ENCODE results near the gene OPALIN.

OPALIN gene

DNA sequence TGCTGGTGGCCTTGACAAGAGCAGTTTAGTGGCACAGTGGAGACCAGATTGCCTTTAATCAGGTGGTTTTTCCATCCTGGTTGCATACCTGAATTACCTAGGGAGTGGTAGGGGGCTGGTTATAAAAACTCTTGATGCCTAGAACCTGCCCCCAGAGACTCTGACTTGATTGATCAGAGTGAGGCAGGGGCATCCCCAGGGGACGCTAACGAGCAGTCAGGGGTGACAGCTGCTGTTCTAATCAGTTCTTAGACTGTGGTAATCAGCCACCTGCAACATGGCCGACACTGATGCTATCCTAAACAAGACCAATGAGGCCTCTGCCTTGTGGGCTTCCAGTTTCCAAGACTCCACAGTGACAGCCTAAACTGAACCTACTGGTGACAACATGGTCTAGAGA is 2.0 kb upstream of the OPALIN start:
- H3K4me3 Mint-ChIP-seq, result no peak overlapping the region
- H3K9me3 Mint-ChIP-seq, result no peaks in the 10 kb centered on the region
- no peak overlapping the region for H3K27ac Mint-ChIP-seq
- no peaks in the 10 kb centered on the region for H3K4me1 Mint-ChIP-seq (ENCODE audit: low read depth)
- H3K27me3 Mint-ChIP-seq (ENCODE audit: low read depth), result peaks cover 10% of the 10 kb centered on the region
- no peaks in the 10 kb centered on the region for H3K36me3 Mint-ChIP-seq (ENCODE audit: low read depth)

GRCh38 chr10:96360331-96360730 is 1.5 kb upstream of the OPALIN start:
- H3K4me1 Mint-ChIP-seq (ENCODE audit: low read depth), result no peaks in the 10 kb centered on the region
- no peak overlapping the region for H3K27ac Mint-ChIP-seq
- H3K4me3 Mint-ChIP-seq, result no peak overlapping the region
- no peaks in the 10 kb centered on the region for H3K9me3 Mint-ChIP-seq
- peaks cover 10% of the 10 kb centered on the region for H3K27me3 Mint-ChIP-seq (ENCODE audit: low read depth)
- H3K36me3 Mint-ChIP-seq (ENCODE audit: low read depth), result no peaks in the 10 kb centered on the region

- H3K27ac Mint-ChIP-seq, result no peak overlapping the region
- no peaks in the 10 kb centered on the region for H3K9me3 Mint-ChIP-seq
- no peak overlapping the region for H3K4me3 Mint-ChIP-seq
- H3K27me3 Mint-ChIP-seq (ENCODE audit: low read depth), result peaks cover 10% of the 10 kb centered on the region
- no peaks in the 10 kb centered on the region for H3K4me1 Mint-ChIP-seq (ENCODE audit: low read depth)
- no peaks in the 10 kb centered on the region for H3K36me3 Mint-ChIP-seq (ENCODE audit: low read depth)
These were observed 814 bp upstream of the OPALIN start for GRCh38 chr10:96359616-96360015.

- no peak overlapping the region for H3K4me3 Mint-ChIP-seq
- H3K36me3 Mint-ChIP-seq (ENCODE audit: low read depth), result no peaks in the 10 kb centered on the region
- H3K4me1 Mint-ChIP-seq (ENCODE audit: low read depth), result no peaks in the 10 kb centered on the region
- H3K9me3 Mint-ChIP-seq, result no peaks in the 10 kb centered on the region
- peaks cover 18% of the 10 kb centered on the region for H3K27me3 Mint-ChIP-seq (ENCODE audit: low read depth)
- H3K27ac Mint-ChIP-seq, result no peak overlapping the region
These were observed 1.7 kb downstream of the OPALIN start for GRCh38 chr10:96357038-96357620.

DNA sequence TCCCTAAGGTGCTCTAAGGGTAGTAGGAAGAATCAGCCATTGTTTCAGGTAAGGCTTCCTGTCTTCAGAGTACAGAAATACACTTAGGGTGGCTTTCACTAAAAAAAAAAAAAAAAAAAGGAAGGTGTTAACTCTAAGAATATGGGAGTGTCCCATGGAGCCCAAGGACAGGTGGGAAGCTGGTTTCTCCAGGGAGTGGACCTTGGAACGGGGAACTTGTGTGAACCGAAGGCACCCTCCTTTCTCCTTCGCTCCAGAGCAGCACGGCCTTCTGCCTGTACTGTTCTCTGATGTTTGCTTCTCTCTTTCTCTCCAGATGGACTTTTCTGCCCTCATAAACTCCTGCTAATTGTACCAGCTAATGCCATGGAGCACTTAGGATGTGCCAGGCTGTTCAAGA is 6.2 kb downstream of the OPALIN start:
- H3K27ac Mint-ChIP-seq, result no peak overlapping the region
- no peak overlapping the region for H3K4me3 Mint-ChIP-seq
- H3K9me3 Mint-ChIP-seq, result no peaks in the 10 kb centered on the region
- H3K36me3 Mint-ChIP-seq (ENCODE audit: low read depth), result no peaks in the 10 kb centered on the region
- peaks cover 24% of the 10 kb centered on the region for H3K27me3 Mint-ChIP-seq (ENCODE audit: low read depth)
- H3K4me1 Mint-ChIP-seq (ENCODE audit: low read depth), result no peaks in the 10 kb centered on the region

DNA sequence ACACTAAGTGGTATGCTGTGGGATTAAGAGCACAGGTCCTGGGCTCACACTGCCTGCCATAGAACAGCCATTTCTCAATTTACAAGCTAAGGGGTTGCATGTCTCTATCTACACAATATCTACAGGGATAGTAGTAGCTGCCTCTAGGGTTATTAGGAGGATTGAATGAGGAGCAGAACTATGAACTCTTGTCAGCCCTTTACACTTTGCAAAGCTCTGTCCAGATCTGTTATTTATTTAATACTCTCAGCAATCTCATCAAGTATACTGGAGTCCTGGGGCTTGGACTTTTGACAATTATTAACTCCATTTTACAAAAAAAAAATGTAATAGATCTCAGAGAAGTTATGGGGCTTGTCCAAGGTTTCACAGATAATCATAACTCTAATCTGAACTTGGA is 6.8 kb downstream of the OPALIN start:
- Mint-ChIP-seq H3K27me3 (ENCODE audit: low read depth) (peaks cover 24% of the 10 kb centered on the region), H3K27ac (no peak overlapping the region), H3K4me3 (no peak overlapping the region), H3K36me3 (ENCODE audit: low read depth) (no peaks in the 10 kb centered on the region), H3K4me1 (ENCODE audit: low read depth) (no peaks in the 10 kb centered on the region), H3K9me3 (no peaks in the 10 kb centered on the region)

DNA sequence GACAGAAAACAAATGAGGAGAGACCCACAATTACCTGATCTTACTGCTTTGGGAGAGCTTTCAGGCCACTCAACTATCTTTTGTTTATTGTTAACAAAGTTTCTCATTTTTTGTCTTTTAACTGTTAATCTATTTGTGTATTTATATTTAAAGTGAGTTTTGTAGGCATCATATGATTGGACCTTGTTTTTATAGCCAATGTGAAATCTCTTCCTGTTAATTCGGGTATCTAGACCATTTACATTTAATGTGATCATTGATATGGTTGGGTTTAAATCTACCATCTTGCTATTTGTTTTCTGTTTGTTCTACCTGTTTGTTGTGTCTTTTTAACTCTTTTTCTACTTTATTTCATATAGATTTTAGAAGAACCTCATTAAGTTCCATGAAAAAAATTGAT is 12.5 kb downstream of the OPALIN start:
- Mint-ChIP-seq H3K27me3 (ENCODE audit: low read depth) (peaks cover 10% of the 10 kb centered on the region), H3K9me3 (peaks cover 12% of the 10 kb centered on the region), H3K27ac (no peak overlapping the region)

GRCh38 chr10:96345222-96345621 is 13.6 kb downstream of the OPALIN start:
- Mint-ChIP-seq H3K27ac (no peak overlapping the region), H3K4me1 (ENCODE audit: low read depth) (no peaks in the 10 kb centered on the region), H3K9me3 (peaks cover 12% of the 10 kb centered on the region), H3K36me3 (ENCODE audit: low read depth) (no peaks in the 10 kb centered on the region), H3K4me3 (no peak overlapping the region), H3K27me3 (ENCODE audit: low read depth) (peaks cover 5% of the 10 kb centered on the region)

More for the DNA sequence above, 12.5 kb downstream of the OPALIN start:
- no peaks in the 10 kb centered on the region for H3K4me1 Mint-ChIP-seq (ENCODE audit: low read depth)
- H3K36me3 Mint-ChIP-seq (ENCODE audit: low read depth), result no peaks in the 10 kb centered on the region
- no peak overlapping the region for H3K4me3 Mint-ChIP-seq

GRCh38 chr10:96344178-96344577 is 14.6 kb downstream of the OPALIN start:
- Mint-ChIP-seq H3K4me3 (no peak overlapping the region), H3K9me3 (peaks cover 12% of the 10 kb centered on the region), H3K4me1 (ENCODE audit: low read depth) (no peaks in the 10 kb centered on the region), H3K27ac (no peak overlapping the region), H3K27me3 (ENCODE audit: low read depth) (peaks cover 5% of the 10 kb centered on the region), H3K36me3 (ENCODE audit: low read depth) (no peaks in the 10 kb centered on the region)

DNA sequence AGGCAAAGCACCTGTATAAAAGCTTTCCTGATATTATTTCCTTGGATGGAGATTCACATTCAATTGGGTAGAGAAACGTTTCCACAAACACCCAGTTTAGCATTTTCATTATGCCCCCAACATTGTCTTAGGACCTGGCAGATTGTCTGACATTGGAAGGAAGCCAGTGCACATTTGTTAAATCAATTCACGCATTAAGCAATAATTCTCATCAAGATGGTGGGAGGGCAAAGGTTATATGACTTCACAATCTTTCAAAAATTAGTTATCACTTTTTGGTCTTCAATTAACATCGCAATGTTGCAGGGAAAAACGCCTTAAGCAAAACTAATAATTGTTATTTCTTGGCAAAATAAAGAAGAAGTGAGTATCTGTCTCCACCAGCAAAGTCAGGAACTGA is 16.4 kb downstream of the OPALIN start:
- Mint-ChIP-seq H3K4me1 (ENCODE audit: low read depth) (no peaks in the 10 kb centered on the region), H3K27ac (no peak overlapping the region), H3K27me3 (ENCODE audit: low read depth) (peaks cover 11% of the 10 kb centered on the region), H3K36me3 (ENCODE audit: low read depth) (no peaks in the 10 kb centered on the region), H3K4me3 (no peak overlapping the region), H3K9me3 (peaks cover 12% of the 10 kb centered on the region)

- peaks cover 11% of the 10 kb centered on the region for H3K27me3 Mint-ChIP-seq (ENCODE audit: low read depth)
- no peak overlapping the region for H3K4me3 Mint-ChIP-seq
- no peak overlapping the region for H3K27ac Mint-ChIP-seq
- peaks cover 12% of the 10 kb centered on the region for H3K9me3 Mint-ChIP-seq
- H3K4me1 Mint-ChIP-seq (ENCODE audit: low read depth), result no peaks in the 10 kb centered on the region
- H3K36me3 Mint-ChIP-seq (ENCODE audit: low read depth), result no peaks in the 10 kb centered on the region
These were observed 17.3 kb downstream of the OPALIN start for GRCh38 chr10:96341219-96342182.

DNA sequence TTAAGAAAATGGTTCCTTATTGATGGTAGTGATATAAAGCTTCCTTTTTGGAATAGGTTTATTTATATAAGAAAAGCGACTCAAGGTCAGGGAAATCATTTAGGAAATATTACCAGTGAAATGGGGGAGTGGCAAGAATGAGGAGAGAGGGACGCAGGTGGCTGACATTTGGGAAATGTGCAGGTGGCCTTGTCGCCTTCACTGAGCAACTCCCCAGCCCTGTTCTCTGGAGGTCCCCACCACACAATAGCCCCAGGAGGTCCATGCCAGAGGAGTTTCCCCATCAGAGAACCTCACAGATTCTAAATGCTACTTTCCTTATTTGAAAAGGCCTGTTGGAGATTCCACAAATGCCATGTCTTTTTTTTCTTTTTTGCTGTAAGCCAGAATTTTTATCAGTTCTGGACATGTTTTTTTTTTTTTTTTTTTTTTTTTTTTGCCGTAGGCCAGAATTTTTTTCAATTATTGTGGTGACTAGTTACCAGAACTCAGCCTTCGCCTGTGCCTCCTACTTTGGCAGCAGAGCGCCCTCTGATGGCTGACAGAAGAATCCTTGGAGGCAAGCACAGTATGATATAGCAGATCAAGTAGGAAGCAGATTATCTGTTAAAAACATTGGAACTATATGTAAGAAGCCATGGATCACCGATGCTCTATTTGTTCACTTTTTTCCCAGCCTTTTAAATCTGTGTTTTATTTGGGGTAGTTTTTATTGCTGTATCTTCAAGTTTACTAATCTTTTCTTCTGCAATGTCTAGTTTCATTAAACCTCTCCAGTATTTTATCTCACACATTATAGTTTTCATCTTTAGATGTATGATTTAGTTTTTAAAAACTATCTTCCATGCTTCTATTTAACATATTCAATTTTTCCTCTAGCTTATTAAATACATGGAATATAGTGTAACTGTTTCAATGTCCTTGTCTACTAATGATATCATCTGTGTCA is 18.6 kb downstream of the OPALIN start:
- H3K36me3 Mint-ChIP-seq (ENCODE audit: low read depth), result no peaks in the 10 kb centered on the region
- no peaks in the 10 kb centered on the region for H3K4me1 Mint-ChIP-seq (ENCODE audit: low read depth)
- H3K4me3 Mint-ChIP-seq, result no peak overlapping the region
- H3K9me3 Mint-ChIP-seq, result no peaks in the 10 kb centered on the region
- H3K27me3 Mint-ChIP-seq (ENCODE audit: low read depth), result peaks cover 13% of the 10 kb centered on the region
- no peak overlapping the region for H3K27ac Mint-ChIP-seq

DNA sequence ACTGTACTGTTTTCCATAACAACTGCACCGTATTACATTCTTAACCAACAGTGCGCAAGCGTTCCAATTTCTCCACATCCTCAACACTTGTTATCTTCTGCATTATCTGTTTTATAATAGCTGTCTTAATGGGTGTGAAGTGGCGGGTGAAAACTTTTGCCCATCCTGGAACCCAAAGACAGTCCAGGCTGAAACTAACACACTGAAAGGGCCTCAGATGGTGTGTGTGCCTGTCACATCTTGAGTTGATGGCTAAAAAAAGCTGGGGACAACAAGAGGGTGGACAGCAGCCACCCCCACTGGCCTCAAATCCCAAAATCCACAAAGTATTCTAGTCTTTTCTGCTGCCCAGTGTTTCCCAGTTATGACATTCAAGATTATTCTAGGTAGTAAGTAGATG is 19.4 kb downstream of the OPALIN start:
- no peak overlapping the region for H3K27ac Mint-ChIP-seq
- H3K27me3 Mint-ChIP-seq (ENCODE audit: low read depth), result peaks cover 13% of the 10 kb centered on the region
- H3K9me3 Mint-ChIP-seq, result no peaks in the 10 kb centered on the region
- no peaks in the 10 kb centered on the region for H3K36me3 Mint-ChIP-seq (ENCODE audit: low read depth)
- no peak overlapping the region for H3K4me3 Mint-ChIP-seq
- no peaks in the 10 kb centered on the region for H3K4me1 Mint-ChIP-seq (ENCODE audit: low read depth)

- H3K4me3 Mint-ChIP-seq, result no peak overlapping the region
- no peaks in the 10 kb centered on the region for H3K36me3 Mint-ChIP-seq (ENCODE audit: low read depth)
- H3K4me1 Mint-ChIP-seq (ENCODE audit: low read depth), result no peaks in the 10 kb centered on the region
- no peak overlapping the region for H3K27ac Mint-ChIP-seq
- peaks cover 17% of the 10 kb centered on the region for H3K27me3 Mint-ChIP-seq (ENCODE audit: low read depth)
- no peaks in the 10 kb centered on the region for H3K9me3 Mint-ChIP-seq
These were observed 20.4 kb downstream of the OPALIN start for GRCh38 chr10:96338279-96338925.

Data from T-helper 1 cell treated with Interleukin-12 subunit alpha and Interleukin-12 subunit beta and Interleukin-4 antibody, amounts not matched to agents 30 μg/mL and 1 μg/mL, for 36 hours (primary cell).